Activated T-cell treated with anti-CD3 and anti-CD28 coated beads for 24 hours (primary cell): ENCODE data around the gene BRSK1.

Experiments
- DNase-seq: peaks from one replicate; pipeline ENCODE4 v3.0.0-alpha.2; 2020; ENCODE audit warnings: low read depth

The BRSK1 gene

GRCh38 chr19:55283548-55284377, at the start of gene BRSK1:
Gene BRSK1 (plus strand): TSS chr19:55283997. CDS start chr19:55284443, 446 bp downstream.
- peak; percentile 26 for DNase-seq

- no peak for DNase-seq
These were observed 45.8 kb upstream of the BRSK1 start for GRCh38 chr19:55238030-55238429.

- DNase-seq = no peak
These were observed 44.8 kb upstream of the BRSK1 start for GRCh38 chr19:55239004-55239403.

- DNase-seq = no peak
These were observed 43.1 kb upstream of the BRSK1 start for GRCh38 chr19:55240713-55241020.

GRCh38 chr19:55241143-55241934, 42.5 kb upstream of the BRSK1 start:
- no peak for DNase-seq

- DNase-seq = no peak
These were observed 41.8 kb upstream of the BRSK1 start for GRCh38 chr19:55241935-55242464.

GRCh38 chr19:55242517-55242916, 41.3 kb upstream of the BRSK1 start:
- DNase-seq = no peak

GRCh38 chr19:55244004-55244680, 39.7 kb upstream of the BRSK1 start:
- no peak for DNase-seq

- no peak for DNase-seq
These were observed 38.4 kb upstream of the BRSK1 start for GRCh38 chr19:55245236-55245904.

- DNase-seq = no peak
These were observed 37.0 kb upstream of the BRSK1 start for GRCh38 chr19:55246462-55247451.

GRCh38 chr19:55247621-55248099, 36.1 kb upstream of the BRSK1 start:
- no peak for DNase-seq

- DNase-seq = no peak
These were observed 35.6 kb upstream of the BRSK1 start for GRCh38 chr19:55248166-55248675.

GRCh38 chr19:55248704-55249103, 35.1 kb upstream of the BRSK1 start:
- DNase-seq = no peak

- no peak for DNase-seq
These were observed 34.0 kb upstream of the BRSK1 start for GRCh38 chr19:55249841-55250240.

- no peak for DNase-seq
These were observed 33.3 kb upstream of the BRSK1 start for GRCh38 chr19:55250262-55251036.

- no peak for DNase-seq
These were observed 32.3 kb upstream of the BRSK1 start for GRCh38 chr19:55251341-55252081.

- DNase-seq = no peak
These were observed 30.8 kb upstream of the BRSK1 start for GRCh38 chr19:55252760-55253663.
